Measurements from ENCODE around the gene SNX33. TPM values are rescaled to one million over a fixed set of nuclear protein-coding genes. Genes with fewer than 3 reads are reported as not detected.

The SNX33 gene
- total RNA-seq, 1 donor from 2014 or later, result 0.22 TPM

- TF ChIP-seq CTCF (IDR thresholded peaks at IDR 0.05), result no peak
- ATAC-seq (ENCODE audit: low read depth), result no peak
- CTCF ChIA-PET, result no interaction called here
- peaks cover 4% of the 10 kb centered on the region for H3K27me3 Mint-ChIP-seq
- peaks cover 1% of the 10 kb centered on the region for H3K4me1 Mint-ChIP-seq
- H3K4me3 Mint-ChIP-seq, result no peak overlapping the region
- POLR2A ChIA-PET, result no interaction called here
- no peak for DNase-seq
- H3K9me3 Mint-ChIP-seq, result no peaks in the 10 kb centered on the region
- H3K36me3 Mint-ChIP-seq (ENCODE audit: low read depth), result no peaks in the 10 kb centered on the region
- no peak overlapping the region for H3K27ac Mint-ChIP-seq
- intact Hi-C loops (cut with micrococcal nuclease), result no loop called here
Measured at GRCh38 chr15:75669191-75669878, 21.6 kb downstream of the SNX33 start.

GRCh38 chr15:75669879-75670212, 22.1 kb downstream of the SNX33 start:
- intact Hi-C loops (cut with micrococcal nuclease), result no loop called here
- Mint-ChIP-seq H3K27ac (no peak overlapping the region), H3K36me3 (ENCODE audit: low read depth) (no peaks in the 10 kb centered on the region), H3K4me1 (peaks cover 1% of the 10 kb centered on the region), H3K4me3 (no peak overlapping the region), H3K27me3 (peaks cover 4% of the 10 kb centered on the region), H3K9me3 (no peaks in the 10 kb centered on the region)
- POLR2A ChIA-PET, result no interaction called here
- CTCF ChIA-PET, result no interaction called here
- ATAC-seq (ENCODE audit: low read depth) (no peak), DNase-seq (no peak)
- no peak for TF ChIP-seq CTCF (IDR thresholded peaks at IDR 0.05)

GRCh38 chr15:75671730-75672602, 24.3 kb downstream of the SNX33 start:
- ATAC-seq (ENCODE audit: low read depth) (no peak), DNase-seq (no peak)
- Mint-ChIP-seq H3K36me3 (ENCODE audit: low read depth) (no peaks in the 10 kb centered on the region), H3K9me3 (no peaks in the 10 kb centered on the region), H3K27ac (no peak overlapping the region), H3K4me1 (peaks cover 1% of the 10 kb centered on the region), H3K4me3 (no peak overlapping the region), H3K27me3 (peaks cover 4% of the 10 kb centered on the region)
- POLR2A ChIA-PET, result no interaction called here
- intact Hi-C loops (cut with micrococcal nuclease), result no loop called here
- no peak for TF ChIP-seq CTCF (IDR thresholded peaks at IDR 0.05)
- CTCF ChIA-PET, result interaction anchor here (1.0 kb wide), 1 partner anchor 14 kb away, joined by 3 read pairs; no protein-coding TSS in a partner anchor

GRCh38 chr15:75672646-75673425, 25.1 kb downstream of the SNX33 start:
- Mint-ChIP-seq H3K9me3 (no peaks in the 10 kb centered on the region), H3K4me1 (peaks cover 2% of the 10 kb centered on the region), H3K27ac (no peak overlapping the region), H3K27me3 (no peaks in the 10 kb centered on the region), H3K36me3 (ENCODE audit: low read depth) (no peaks in the 10 kb centered on the region), H3K4me3 (no peak overlapping the region)
- intact Hi-C loops (cut with micrococcal nuclease), result no loop called here
- TF ChIP-seq CTCF (IDR thresholded peaks at IDR 0.05), result no peak
- POLR2A ChIA-PET, result interaction anchor here (1.2 kb wide), 1 partner anchor 33 kb away, joined by 4 read pairs; the partner anchor contains the start of gene IMP3
- DNase-seq (no peak), ATAC-seq (ENCODE audit: low read depth) (no peak)
- CTCF ChIA-PET, result no interaction called here
